ENCODE results near the gene INSM1. TPM values are rescaled to one million over a fixed set of nuclear protein-coding genes. Genes with fewer than 3 reads are reported as not detected.

Gene INSM1
- total RNA-seq, 1 experiment from 2014 or later, result not detected

DNA sequence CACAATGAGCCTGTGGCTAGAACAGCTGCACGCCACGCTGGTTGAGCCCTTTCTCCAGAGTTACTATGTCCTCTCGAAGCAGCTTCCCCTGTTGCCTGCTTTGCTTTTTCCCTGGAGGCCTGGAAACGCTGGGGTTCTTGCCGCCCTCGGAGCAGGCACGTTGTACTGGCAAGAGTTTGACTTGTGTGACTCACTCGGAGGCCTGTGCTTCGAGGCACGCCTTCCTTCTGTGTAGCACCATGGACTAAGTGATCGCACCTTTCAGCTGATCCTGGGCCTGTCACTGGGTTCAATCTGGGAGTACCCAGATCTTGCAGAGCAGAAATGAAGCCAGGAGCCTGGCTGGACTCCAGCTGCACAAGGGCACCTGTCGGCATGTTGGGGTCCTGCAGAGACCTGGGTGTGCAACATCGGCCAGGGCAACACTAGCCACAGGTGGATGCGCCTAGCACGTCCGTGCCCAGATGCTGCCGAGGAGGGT is 5.2 kb downstream of the INSM1 start:
- no peaks in the 10 kb centered on the region for H3K9me3 ChIP-seq (ENCODE audit: low read depth, low read length, poor library complexity, severe bottlenecking)
- peak; percentile 24 for DNase-seq (ENCODE audit: low spot score)
- H3K4me3 ChIP-seq (ENCODE audit: low read depth, low read length, poor library complexity, severe bottlenecking), result no peak overlapping the region
- H3K27ac ChIP-seq (ENCODE audit: low read depth, low read length, poor library complexity, severe bottlenecking), result no peak overlapping the region
- peaks cover 76% of the 10 kb centered on the region for H3K27me3 ChIP-seq (replicated peaks; ENCODE audit: insufficient read depth, low read depth, low read length, poor library complexity)
- ChIA-PET CTCF (no interaction called here), POLR2A (ENCODE audit: low non-redundant PET) (no interaction called here)
- H3K4me1 ChIP-seq (ENCODE audit: insufficient read depth, low read length, poor library complexity, severe bottlenecking), result peaks cover 7% of the 10 kb centered on the region
- no peaks in the 10 kb centered on the region for H3K36me3 ChIP-seq (ENCODE audit: insufficient read depth, low read length, poor library complexity, severe bottlenecking)
- no peak for TF ChIP-seq EZH2 (IDR thresholded peaks at IDR 0.05; ENCODE audit: borderline replicate concordance, low read depth, low read length, poor library complexity, severe bottlenecking)
- TF ChIP-seq, protein P1, sequence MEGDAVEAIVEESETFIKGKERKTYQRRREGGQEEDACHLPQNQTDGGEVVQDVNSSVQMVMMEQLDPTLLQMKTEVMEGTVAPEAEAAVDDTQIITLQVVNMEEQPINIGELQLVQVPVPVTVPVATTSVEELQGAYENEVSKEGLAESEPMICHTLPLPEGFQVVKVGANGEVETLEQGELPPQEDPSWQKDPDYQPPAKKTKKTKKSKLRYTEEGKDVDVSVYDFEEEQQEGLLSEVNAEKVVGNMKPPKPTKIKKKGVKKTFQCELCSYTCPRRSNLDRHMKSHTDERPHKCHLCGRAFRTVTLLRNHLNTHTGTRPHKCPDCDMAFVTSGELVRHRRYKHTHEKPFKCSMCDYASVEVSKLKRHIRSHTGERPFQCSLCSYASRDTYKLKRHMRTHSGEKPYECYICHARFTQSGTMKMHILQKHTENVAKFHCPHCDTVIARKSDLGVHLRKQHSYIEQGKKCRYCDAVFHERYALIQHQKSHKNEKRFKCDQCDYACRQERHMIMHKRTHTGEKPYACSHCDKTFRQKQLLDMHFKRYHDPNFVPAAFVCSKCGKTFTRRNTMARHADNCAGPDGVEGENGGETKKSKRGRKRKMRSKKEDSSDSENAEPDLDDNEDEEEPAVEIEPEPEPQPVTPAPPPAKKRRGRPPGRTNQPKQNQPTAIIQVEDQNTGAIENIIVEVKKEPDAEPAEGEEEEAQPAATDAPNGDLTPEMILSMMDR (conservative IDR thresholded peaks at IDR 0.05; ENCODE audit: low read depth, low read length), result no peak
- intact Hi-C loops (cut with micrococcal nuclease; ENCODE audit: unreplicated experiment), result no loop called here
- BruUV-seq (replicated peaks), result no TSS peak

DNA sequence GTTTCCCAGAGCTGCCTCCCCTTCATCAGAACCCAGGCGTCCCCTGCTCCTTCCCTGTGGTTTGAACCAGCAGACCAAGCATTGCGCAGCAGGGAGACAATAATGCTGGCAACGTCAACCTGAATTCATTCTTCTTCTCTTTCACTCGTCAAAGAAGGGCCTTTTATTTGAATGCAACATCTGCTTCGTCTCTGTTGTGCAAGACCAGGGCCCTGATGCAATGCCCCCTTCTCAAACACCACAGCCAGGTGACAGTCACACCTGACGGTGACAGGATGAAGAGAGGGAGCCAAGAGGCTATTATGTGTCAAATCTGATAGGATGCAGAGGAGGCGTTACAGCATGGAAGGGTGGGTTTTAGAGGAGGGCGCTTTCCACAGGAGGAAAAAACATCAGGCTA is 8.0 kb downstream of the INSM1 start:
- no peaks in the 10 kb centered on the region for H3K4me1 ChIP-seq (ENCODE audit: insufficient read depth, low read length, poor library complexity, severe bottlenecking)
- no peaks in the 10 kb centered on the region for H3K36me3 ChIP-seq (ENCODE audit: insufficient read depth, low read length, poor library complexity, severe bottlenecking)
- intact Hi-C loops (cut with micrococcal nuclease; ENCODE audit: unreplicated experiment), result no loop called here
- no peak for TF ChIP-seq EZH2 (IDR thresholded peaks at IDR 0.05; ENCODE audit: borderline replicate concordance, low read depth, low read length, poor library complexity, severe bottlenecking)
- TF ChIP-seq, protein P1 (conservative IDR thresholded peaks at IDR 0.05; ENCODE audit: low read depth, low read length), result no peak
- peaks cover 3% of the 10 kb centered on the region for H3K9me3 ChIP-seq (ENCODE audit: low read depth, low read length, poor library complexity, severe bottlenecking)
- DNase-seq (ENCODE audit: low spot score), result no peak
- POLR2A ChIA-PET (ENCODE audit: low non-redundant PET), result no interaction called here
- no TSS peak for BruUV-seq (replicated peaks)
- H3K4me3 ChIP-seq (ENCODE audit: low read depth, low read length, poor library complexity, severe bottlenecking), result no peak overlapping the region
- peaks cover 53% of the 10 kb centered on the region for H3K27me3 ChIP-seq (replicated peaks; ENCODE audit: insufficient read depth, low read depth, low read length, poor library complexity)
- H3K27ac ChIP-seq (ENCODE audit: low read depth, low read length, poor library complexity, severe bottlenecking), result no peak overlapping the region
- CTCF ChIA-PET, result no interaction called here

DNA sequence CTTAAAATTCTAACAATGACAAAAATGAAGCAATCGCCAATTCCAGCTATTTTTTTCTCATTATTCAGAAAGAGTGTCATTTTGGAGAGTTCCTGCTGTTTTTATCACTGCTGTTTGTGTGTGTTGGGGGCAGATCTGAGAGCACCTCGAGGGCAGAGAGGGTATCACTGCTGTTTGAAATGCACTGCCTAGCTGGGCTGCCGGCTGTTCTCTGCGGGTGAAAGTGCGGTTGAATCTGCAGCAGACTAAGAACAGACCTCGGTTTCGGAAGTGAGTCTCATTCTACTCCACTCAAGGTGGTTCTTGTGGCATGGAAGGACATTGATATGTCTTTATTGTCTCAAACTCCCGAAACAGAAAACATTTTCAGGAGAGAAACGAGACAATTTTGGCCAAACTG is 18.3 kb downstream of the INSM1 start:
- TF ChIP-seq, protein P1 (conservative IDR thresholded peaks at IDR 0.05; ENCODE audit: low read depth, low read length), result no peak
- no peak for TF ChIP-seq EZH2 (IDR thresholded peaks at IDR 0.05; ENCODE audit: borderline replicate concordance, low read depth, low read length, poor library complexity, severe bottlenecking)
- Histone ChIP-seq H3K36me3 (ENCODE audit: insufficient read depth, low read length, poor library complexity, severe bottlenecking) (no peaks in the 10 kb centered on the region), H3K4me3 (ENCODE audit: low read depth, low read length, poor library complexity, severe bottlenecking) (no peak overlapping the region), H3K9me3 (ENCODE audit: low read depth, low read length, poor library complexity, severe bottlenecking) (no peaks in the 10 kb centered on the region), H3K4me1 (ENCODE audit: insufficient read depth, low read length, poor library complexity, severe bottlenecking) (no peaks in the 10 kb centered on the region), H3K27me3 (replicated peaks; ENCODE audit: insufficient read depth, low read depth, low read length, poor library complexity) (no peaks in the 10 kb centered on the region), H3K27ac (ENCODE audit: low read depth, low read length, poor library complexity, severe bottlenecking) (no peak overlapping the region)
- ChIA-PET POLR2A (ENCODE audit: low non-redundant PET) (no interaction called here), CTCF (no interaction called here)
- no peak for DNase-seq (ENCODE audit: low spot score)
- intact Hi-C loops (cut with micrococcal nuclease; ENCODE audit: unreplicated experiment), result no loop called here
- no TSS peak for BruUV-seq (replicated peaks)
